Gastroesophageal sphincter (tissue), 3 donors: ENCODE measurements around the gene BCCIP.

Experiments
- POLR2A ChIP-seq, 2 donors: fragments of 450-650 bp; IDR thresholded peaks; one replicate each; pipeline ENCODE4 v1.6.1; 2017; ENCODE audit warnings: antibody characterized with exemption in 2 of 2, mild to moderate bottlenecking in 2 of 2, moderate library complexity in 1 of 2
- POLR2AphosphoS5 ChIP-seq: sonication (generic); formaldehyde crosslinking; IDR thresholded peaks from one replicate; pipeline ENCODE4 v1.6.1; 2017; ENCODE audit warnings: antibody characterized with exemption
- TF ChIP-seq, protein P1 (sequence below), 4 experiments: fragments of 200-600 bp in 2 of 4; fragments of 450-650 bp in 2 of 4; sonication (generic) in 1 of 4; IDR thresholded peaks; one replicate each; pipeline ENCODE4 v1.5.1; 2017 to 2019; ENCODE audit warnings: antibody characterized with exemption in 4 of 4, mild to moderate bottlenecking in 2 of 4, moderate library complexity in 2 of 4

DNA sequence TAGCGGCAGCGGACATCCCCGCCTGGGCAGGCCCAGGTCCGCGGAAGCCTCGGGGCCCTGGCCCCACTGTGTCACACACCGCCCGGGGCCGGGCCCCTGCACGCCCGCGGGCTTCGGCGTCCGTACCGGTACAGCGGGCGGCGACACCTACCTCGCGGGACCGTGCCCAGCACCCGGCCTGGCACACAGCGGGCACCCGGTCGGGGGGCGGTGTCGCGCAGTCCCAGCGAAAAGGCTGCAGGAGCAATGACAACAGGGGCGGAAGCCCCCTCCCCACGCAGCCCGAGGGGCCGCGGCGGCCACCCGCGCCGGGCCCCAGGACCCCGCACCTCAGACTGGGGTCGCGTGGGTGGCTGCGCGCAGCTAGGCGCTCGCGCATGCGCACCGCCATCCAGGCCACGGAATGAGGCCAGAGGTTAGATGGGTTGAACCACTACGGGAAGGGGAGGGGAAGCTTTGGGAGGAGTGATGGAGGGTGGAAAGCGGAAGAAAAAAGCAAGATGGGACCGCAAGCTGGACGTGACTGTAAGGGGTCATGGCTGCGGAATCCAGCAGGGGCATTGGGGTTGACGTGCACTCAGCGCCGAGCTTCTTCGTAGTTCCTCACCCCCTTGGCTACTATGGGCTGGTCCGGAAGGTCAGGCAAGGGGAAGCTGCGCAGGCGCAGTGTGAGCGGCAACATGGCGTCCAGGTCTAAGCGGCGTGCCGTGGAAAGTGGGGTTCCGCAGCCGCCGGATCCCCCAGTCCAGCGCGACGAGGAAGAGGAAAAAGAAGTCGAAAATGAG is at the start of gene BCCIP, which contains the start of gene UROS:
- TF ChIP-seq POLR2A (IDR thresholded peaks at IDR 0.05) (peak; percentile 42 to 58), POLR2AphosphoS5 (peak; percentile 73)
- TF ChIP-seq, protein P1, sequence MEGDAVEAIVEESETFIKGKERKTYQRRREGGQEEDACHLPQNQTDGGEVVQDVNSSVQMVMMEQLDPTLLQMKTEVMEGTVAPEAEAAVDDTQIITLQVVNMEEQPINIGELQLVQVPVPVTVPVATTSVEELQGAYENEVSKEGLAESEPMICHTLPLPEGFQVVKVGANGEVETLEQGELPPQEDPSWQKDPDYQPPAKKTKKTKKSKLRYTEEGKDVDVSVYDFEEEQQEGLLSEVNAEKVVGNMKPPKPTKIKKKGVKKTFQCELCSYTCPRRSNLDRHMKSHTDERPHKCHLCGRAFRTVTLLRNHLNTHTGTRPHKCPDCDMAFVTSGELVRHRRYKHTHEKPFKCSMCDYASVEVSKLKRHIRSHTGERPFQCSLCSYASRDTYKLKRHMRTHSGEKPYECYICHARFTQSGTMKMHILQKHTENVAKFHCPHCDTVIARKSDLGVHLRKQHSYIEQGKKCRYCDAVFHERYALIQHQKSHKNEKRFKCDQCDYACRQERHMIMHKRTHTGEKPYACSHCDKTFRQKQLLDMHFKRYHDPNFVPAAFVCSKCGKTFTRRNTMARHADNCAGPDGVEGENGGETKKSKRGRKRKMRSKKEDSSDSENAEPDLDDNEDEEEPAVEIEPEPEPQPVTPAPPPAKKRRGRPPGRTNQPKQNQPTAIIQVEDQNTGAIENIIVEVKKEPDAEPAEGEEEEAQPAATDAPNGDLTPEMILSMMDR (IDR thresholded peaks at IDR 0.05) = peak in 1 of 4 experiments; percentile 45
